ENCODE measurements around the gene DBF4B. TPM values are rescaled to one million over a fixed set of nuclear protein-coding genes. Genes with fewer than 3 reads are reported as not detected.
A peak's percentile ranks its signal among the peaks of the same experiment; 100 is the strongest.

Gene DBF4B
- total and polyA plus RNA-seq, 2 donors = 3.5 to 5.2 TPM

GRCh38 chr17:44786551-44787081 is 78.2 kb downstream of the DBF4B start:
- WGBS = 86% methylated on average over 16 of the region's 16 CpGs
- no peaks in the 10 kb centered on the region for H3K9me3 ChIP-seq (ENCODE audit: control insufficient read depth in 2 of 2, insufficient read depth in 1 of 2, low read length in 1 of 2)
- H3K27me3 ChIP-seq (ENCODE audit: control insufficient read depth in 2 of 2, insufficient read depth in 1 of 2, low read length in 1 of 2) = peaks cover 0 to 6% of the 10 kb centered on the region in 2 donors
- no peak overlapping the region for H3K27ac ChIP-seq (ENCODE audit: low read depth in 1 of 2, low read length in 1 of 2)
- no peaks in the 10 kb centered on the region for H3K36me3 ChIP-seq (ENCODE audit: control insufficient read depth in 2 of 2, insufficient read depth in 2 of 2, low read length in 1 of 2)
- DNase-seq (ENCODE audit: low read depth in 6 of 9, low spot score in 9 of 9) = no peak
- H3K4me3 ChIP-seq (ENCODE audit: low read length in 2 of 2) = no peak overlapping the region
- no peaks in the 10 kb centered on the region for H3K4me1 ChIP-seq (ENCODE audit: control insufficient read depth in 2 of 2, insufficient read depth in 2 of 2, low read length in 2 of 2)

GRCh38 chr17:44787271-44787940 is 78.9 kb downstream of the DBF4B start:
- Histone ChIP-seq H3K27ac (ENCODE audit: low read depth in 1 of 2, low read length in 1 of 2) (no peak overlapping the region), H3K9me3 (ENCODE audit: control insufficient read depth in 2 of 2, insufficient read depth in 1 of 2, low read length in 1 of 2) (no peaks in the 10 kb centered on the region), H3K27me3 (ENCODE audit: control insufficient read depth in 2 of 2, insufficient read depth in 1 of 2, low read length in 1 of 2) (no peaks in the 10 kb centered on the region), H3K4me1 (ENCODE audit: control insufficient read depth in 2 of 2, insufficient read depth in 2 of 2, low read length in 2 of 2) (no peaks in the 10 kb centered on the region), H3K4me3 (ENCODE audit: low read length in 2 of 2) (no peak overlapping the region), H3K36me3 (ENCODE audit: control insufficient read depth in 2 of 2, insufficient read depth in 2 of 2, low read length in 1 of 2) (no peaks in the 10 kb centered on the region)
- no peak for DNase-seq (ENCODE audit: low read depth in 6 of 9, low spot score in 9 of 9)
- 94% methylated on average over 15 of the region's 15 CpGs for WGBS

GRCh38 chr17:44788139-44788538 is 79.7 kb downstream of the DBF4B start:
- DNase-seq (ENCODE audit: low read depth in 6 of 9, low spot score in 9 of 9) = no peak
- Histone ChIP-seq H3K36me3 (ENCODE audit: control insufficient read depth in 2 of 2, insufficient read depth in 2 of 2, low read length in 1 of 2) (no peaks in the 10 kb centered on the region), H3K4me3 (ENCODE audit: low read length in 2 of 2) (no peak overlapping the region), H3K9me3 (ENCODE audit: control insufficient read depth in 2 of 2, insufficient read depth in 1 of 2, low read length in 1 of 2) (no peaks in the 10 kb centered on the region), H3K4me1 (ENCODE audit: control insufficient read depth in 2 of 2, insufficient read depth in 2 of 2, low read length in 2 of 2) (no peaks in the 10 kb centered on the region), H3K27ac (ENCODE audit: low read depth in 1 of 2, low read length in 1 of 2) (no peak overlapping the region), H3K27me3 (ENCODE audit: control insufficient read depth in 2 of 2, insufficient read depth in 1 of 2, low read length in 1 of 2) (no peaks in the 10 kb centered on the region)
- WGBS = 93% methylated on average over 7 of the region's 7 CpGs

GRCh38 chr17:44792276-44792675 is 83.8 kb downstream of the DBF4B start:
- no peak for DNase-seq (ENCODE audit: low read depth in 6 of 9, low spot score in 9 of 9)
- H3K4me3 ChIP-seq (ENCODE audit: low read length in 2 of 2) = no peak overlapping the region
- H3K4me1 ChIP-seq (ENCODE audit: control insufficient read depth in 2 of 2, insufficient read depth in 2 of 2, low read length in 2 of 2) = peaks cover 0 to 7% of the 10 kb centered on the region in 2 donors
- H3K27ac ChIP-seq (ENCODE audit: low read depth in 1 of 2, low read length in 1 of 2) = no peak overlapping the region
- no peaks in the 10 kb centered on the region for H3K27me3 ChIP-seq (ENCODE audit: control insufficient read depth in 2 of 2, insufficient read depth in 1 of 2, low read length in 1 of 2)
- no peaks in the 10 kb centered on the region for H3K9me3 ChIP-seq (ENCODE audit: control insufficient read depth in 2 of 2, insufficient read depth in 1 of 2, low read length in 1 of 2)
- WGBS = 98% methylated on average over 1 of the region's 1 CpG
- no peaks in the 10 kb centered on the region for H3K36me3 ChIP-seq (ENCODE audit: control insufficient read depth in 2 of 2, insufficient read depth in 2 of 2, low read length in 1 of 2)

GRCh38 chr17:44793885-44794842 is 85.7 kb downstream of the DBF4B start:
- DNase-seq (ENCODE audit: low read depth in 6 of 9, low spot score in 9 of 9) = no peak
- 88% methylated on average over 18 of the region's 18 CpGs for WGBS
- Histone ChIP-seq H3K27me3 (ENCODE audit: control insufficient read depth in 2 of 2, insufficient read depth in 1 of 2, low read length in 1 of 2) (no peaks in the 10 kb centered on the region), H3K4me1 (ENCODE audit: control insufficient read depth in 2 of 2, insufficient read depth in 2 of 2, low read length in 2 of 2) (peaks cover 0 to 7% of the 10 kb centered on the region in 2 donors), H3K27ac (ENCODE audit: low read depth in 1 of 2, low read length in 1 of 2) (peak overlapping the region in 1 of 2 donors; percentile 37), H3K36me3 (ENCODE audit: control insufficient read depth in 2 of 2, insufficient read depth in 2 of 2, low read length in 1 of 2) (no peaks in the 10 kb centered on the region), H3K9me3 (ENCODE audit: control insufficient read depth in 2 of 2, insufficient read depth in 1 of 2, low read length in 1 of 2) (no peaks in the 10 kb centered on the region), H3K4me3 (ENCODE audit: low read length in 2 of 2) (no peak overlapping the region)

- Histone ChIP-seq H3K27me3 (ENCODE audit: control insufficient read depth in 2 of 2, insufficient read depth in 1 of 2, low read length in 1 of 2) (no peaks in the 10 kb centered on the region), H3K36me3 (ENCODE audit: control insufficient read depth in 2 of 2, insufficient read depth in 2 of 2, low read length in 1 of 2) (no peaks in the 10 kb centered on the region), H3K9me3 (ENCODE audit: control insufficient read depth in 2 of 2, insufficient read depth in 1 of 2, low read length in 1 of 2) (no peaks in the 10 kb centered on the region), H3K27ac (ENCODE audit: low read depth in 1 of 2, low read length in 1 of 2) (peak overlapping the region in 1 of 2 donors; percentile 37), H3K4me3 (ENCODE audit: low read length in 2 of 2) (no peak overlapping the region), H3K4me1 (ENCODE audit: control insufficient read depth in 2 of 2, insufficient read depth in 2 of 2, low read length in 2 of 2) (peaks cover 0 to 7% of the 10 kb centered on the region in 2 donors)
- WGBS = 71% methylated on average over 10 of the region's 10 CpGs
- no peak for DNase-seq (ENCODE audit: low read depth in 6 of 9, low spot score in 9 of 9)
Observed at GRCh38 chr17:44794851-44795413, 86.5 kb downstream of the DBF4B start.

GRCh38 chr17:44795421-44795820 is 87.0 kb downstream of the DBF4B start:
- no peaks in the 10 kb centered on the region for H3K9me3 ChIP-seq (ENCODE audit: control insufficient read depth in 2 of 2, insufficient read depth in 1 of 2, low read length in 1 of 2)
- DNase-seq (ENCODE audit: low read depth in 6 of 9, low spot score in 9 of 9) = no peak
- H3K36me3 ChIP-seq (ENCODE audit: control insufficient read depth in 2 of 2, insufficient read depth in 2 of 2, low read length in 1 of 2) = no peaks in the 10 kb centered on the region
- WGBS = 94% methylated on average over 9 of the region's 9 CpGs
- H3K27ac ChIP-seq (ENCODE audit: low read depth in 1 of 2, low read length in 1 of 2) = no peak overlapping the region
- peaks cover 0 to 7% of the 10 kb centered on the region in 2 donors for H3K4me1 ChIP-seq (ENCODE audit: control insufficient read depth in 2 of 2, insufficient read depth in 2 of 2, low read length in 2 of 2)
- H3K27me3 ChIP-seq (ENCODE audit: control insufficient read depth in 2 of 2, insufficient read depth in 1 of 2, low read length in 1 of 2) = no peaks in the 10 kb centered on the region
- H3K4me3 ChIP-seq (ENCODE audit: low read length in 2 of 2) = no peak overlapping the region

GRCh38 chr17:44795928-44796327 is 87.5 kb downstream of the DBF4B start:
- peaks cover 0 to 7% of the 10 kb centered on the region in 2 donors for H3K4me1 ChIP-seq (ENCODE audit: control insufficient read depth in 2 of 2, insufficient read depth in 2 of 2, low read length in 2 of 2)
- H3K4me3 ChIP-seq (ENCODE audit: low read length in 2 of 2) = no peak overlapping the region
- no peaks in the 10 kb centered on the region for H3K27me3 ChIP-seq (ENCODE audit: control insufficient read depth in 2 of 2, insufficient read depth in 1 of 2, low read length in 1 of 2)
- WGBS = 85% methylated on average over 10 of the region's 10 CpGs
- DNase-seq (ENCODE audit: low read depth in 6 of 9, low spot score in 9 of 9) = no peak
- no peaks in the 10 kb centered on the region for H3K36me3 ChIP-seq (ENCODE audit: control insufficient read depth in 2 of 2, insufficient read depth in 2 of 2, low read length in 1 of 2)
- H3K9me3 ChIP-seq (ENCODE audit: control insufficient read depth in 2 of 2, insufficient read depth in 1 of 2, low read length in 1 of 2) = no peaks in the 10 kb centered on the region
- no peak overlapping the region for H3K27ac ChIP-seq (ENCODE audit: low read depth in 1 of 2, low read length in 1 of 2)

GRCh38 chr17:44796731-44797130 is 88.3 kb downstream of the DBF4B start:
- H3K9me3 ChIP-seq (ENCODE audit: control insufficient read depth in 2 of 2, insufficient read depth in 1 of 2, low read length in 1 of 2) = no peaks in the 10 kb centered on the region
- H3K27ac ChIP-seq (ENCODE audit: low read depth in 1 of 2, low read length in 1 of 2) = no peak overlapping the region
- no peaks in the 10 kb centered on the region for H3K27me3 ChIP-seq (ENCODE audit: control insufficient read depth in 2 of 2, insufficient read depth in 1 of 2, low read length in 1 of 2)
- 97% methylated on average over 9 of the region's 9 CpGs for WGBS
- H3K4me1 ChIP-seq (ENCODE audit: control insufficient read depth in 2 of 2, insufficient read depth in 2 of 2, low read length in 2 of 2) = peaks cover 0 to 7% of the 10 kb centered on the region in 2 donors
- H3K4me3 ChIP-seq (ENCODE audit: low read length in 2 of 2) = no peak overlapping the region
- DNase-seq (ENCODE audit: low read depth in 6 of 9, low spot score in 9 of 9) = no peak
- no peaks in the 10 kb centered on the region for H3K36me3 ChIP-seq (ENCODE audit: control insufficient read depth in 2 of 2, insufficient read depth in 2 of 2, low read length in 1 of 2)
